ENCODE results near the gene OSTC. TPM values are rescaled to one million over a fixed set of nuclear protein-coding genes. Genes with fewer than 3 reads are reported as not detected.

OSTC gene
- 42.8 TPM for total RNA-seq (ENCODE audit: unreplicated experiment)
- long read RNA-seq, transcript OSTC-201 (4 exons, 1,077 nt) = major isoform, 52 of 54 reads
- long read RNA-seq, partial matches to known transcripts = 0 of 54 reads
- long read RNA-seq, other reads (novel, unspliced or antisense) = 1 of 54 reads

DNA sequence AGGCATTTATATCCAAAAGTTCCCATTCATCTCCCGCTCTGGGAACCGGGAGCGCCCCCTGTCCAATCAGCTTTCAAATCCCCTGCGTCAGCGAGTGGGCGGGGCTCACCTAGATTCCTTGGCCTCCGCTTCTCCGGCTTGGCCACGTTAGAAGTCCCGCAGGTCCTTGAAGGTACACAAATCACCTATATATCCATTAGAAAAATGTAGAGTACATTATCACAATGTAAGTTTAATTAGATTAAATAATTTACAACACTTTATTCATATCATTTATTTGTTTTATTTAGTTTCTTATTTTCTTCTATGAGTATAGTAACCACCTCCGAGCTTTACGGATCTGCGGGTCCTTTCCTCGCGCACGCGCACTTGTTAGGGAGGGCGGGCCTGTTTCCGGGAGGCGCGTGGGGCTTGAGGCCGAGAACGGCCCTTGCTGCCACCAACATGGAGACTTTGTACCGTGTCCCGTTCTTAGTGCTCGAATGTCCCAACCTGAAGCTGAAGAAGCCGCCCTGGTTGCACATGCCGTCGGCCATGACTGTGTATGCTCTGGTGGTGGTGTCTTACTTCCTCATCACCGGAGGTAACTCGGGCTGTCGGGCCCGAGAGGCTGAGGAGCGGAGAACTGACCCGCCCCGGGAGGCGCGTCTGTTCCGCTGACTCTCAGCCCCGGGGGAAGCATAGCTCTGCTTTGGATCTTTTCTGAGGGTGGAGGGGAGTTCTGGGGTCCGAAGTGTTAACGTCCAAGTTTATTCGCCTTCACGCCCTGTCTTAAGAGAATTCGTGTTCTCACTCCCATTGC is at the start of gene OSTC:
OSTC (plus strand) TSS at position 388 of the 802 bp plus-strand sequence; CDS start at position 445, 57 bp downstream.
- Mint-ChIP-seq H3K4me1 (ENCODE audit: low read depth, unreplicated experiment) (peaks cover 4% of the 10 kb centered on the region), H3K36me3 (ENCODE audit: unreplicated experiment) (no peaks in the 10 kb centered on the region), H3K4me3 (ENCODE audit: unreplicated experiment) (peak within 1 kb of the TSS; percentile 94), H3K27me3 (ENCODE audit: unreplicated experiment) (no peaks in the 10 kb centered on the region), H3K27ac (ENCODE audit: unreplicated experiment) (peak within 1 kb of the TSS; percentile 78), H3K9me3 (ENCODE audit: unreplicated experiment) (no peaks in the 10 kb centered on the region)
- peak; percentile 96 for DNase-seq
- TF ChIP-seq, protein P1, sequence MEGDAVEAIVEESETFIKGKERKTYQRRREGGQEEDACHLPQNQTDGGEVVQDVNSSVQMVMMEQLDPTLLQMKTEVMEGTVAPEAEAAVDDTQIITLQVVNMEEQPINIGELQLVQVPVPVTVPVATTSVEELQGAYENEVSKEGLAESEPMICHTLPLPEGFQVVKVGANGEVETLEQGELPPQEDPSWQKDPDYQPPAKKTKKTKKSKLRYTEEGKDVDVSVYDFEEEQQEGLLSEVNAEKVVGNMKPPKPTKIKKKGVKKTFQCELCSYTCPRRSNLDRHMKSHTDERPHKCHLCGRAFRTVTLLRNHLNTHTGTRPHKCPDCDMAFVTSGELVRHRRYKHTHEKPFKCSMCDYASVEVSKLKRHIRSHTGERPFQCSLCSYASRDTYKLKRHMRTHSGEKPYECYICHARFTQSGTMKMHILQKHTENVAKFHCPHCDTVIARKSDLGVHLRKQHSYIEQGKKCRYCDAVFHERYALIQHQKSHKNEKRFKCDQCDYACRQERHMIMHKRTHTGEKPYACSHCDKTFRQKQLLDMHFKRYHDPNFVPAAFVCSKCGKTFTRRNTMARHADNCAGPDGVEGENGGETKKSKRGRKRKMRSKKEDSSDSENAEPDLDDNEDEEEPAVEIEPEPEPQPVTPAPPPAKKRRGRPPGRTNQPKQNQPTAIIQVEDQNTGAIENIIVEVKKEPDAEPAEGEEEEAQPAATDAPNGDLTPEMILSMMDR (IDR thresholded peaks at IDR 0.05; ENCODE audit: partially characterized antibody, unreplicated experiment) = no peak

DNA sequence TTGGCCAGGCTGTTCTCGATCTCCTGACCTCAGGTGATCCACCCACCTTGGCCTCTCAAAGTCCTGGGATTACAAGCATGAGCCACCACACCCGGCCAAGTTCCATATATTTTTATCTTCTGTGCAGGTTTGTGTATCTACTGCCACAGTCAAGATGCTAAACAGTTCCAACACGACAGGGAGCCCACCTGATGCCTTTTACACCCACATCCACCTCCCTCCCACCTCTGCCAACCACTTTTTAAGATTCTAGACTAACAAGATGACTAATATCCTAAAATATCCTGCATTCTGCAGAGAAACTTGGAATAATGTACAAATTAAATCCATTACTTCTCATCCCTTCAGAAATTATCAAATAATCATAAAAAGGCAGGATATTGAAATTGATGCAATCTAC is 49.3 kb upstream of the OSTC start:
- DNase-seq = no peak
- no peaks in the 10 kb centered on the region for H3K4me1 Mint-ChIP-seq (ENCODE audit: low read depth, unreplicated experiment)
- TF ChIP-seq, protein P1 (IDR thresholded peaks at IDR 0.05; ENCODE audit: partially characterized antibody, unreplicated experiment) = no peak
- peaks cover 5% of the 10 kb centered on the region for H3K36me3 Mint-ChIP-seq (ENCODE audit: unreplicated experiment)
- no peaks in the 10 kb centered on the region for H3K9me3 Mint-ChIP-seq (ENCODE audit: unreplicated experiment)
- H3K27ac Mint-ChIP-seq (ENCODE audit: unreplicated experiment) = no peak overlapping the region
- no peak overlapping the region for H3K4me3 Mint-ChIP-seq (ENCODE audit: unreplicated experiment)
- peaks cover 4% of the 10 kb centered on the region for H3K27me3 Mint-ChIP-seq (ENCODE audit: unreplicated experiment)

DNA sequence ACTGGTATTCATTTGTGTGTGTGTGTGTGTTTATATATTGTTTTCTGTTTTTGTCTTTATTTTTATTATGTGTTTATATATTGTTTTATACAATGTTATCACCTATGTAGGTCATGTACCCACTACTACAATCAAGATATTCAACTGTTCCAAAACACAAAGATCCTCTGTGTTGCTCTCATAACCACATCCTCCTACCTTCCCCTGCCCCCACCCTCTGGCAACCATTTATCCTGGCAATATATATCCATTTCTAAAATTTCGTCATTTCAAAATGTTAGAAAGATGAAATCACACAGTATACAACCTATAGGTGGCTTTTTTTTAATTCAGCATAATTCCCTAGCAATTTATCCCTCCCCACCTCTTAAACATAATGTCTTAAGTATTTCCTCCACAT is 48.9 kb upstream of the OSTC start:
- Mint-ChIP-seq H3K27ac (ENCODE audit: unreplicated experiment) (no peak overlapping the region), H3K27me3 (ENCODE audit: unreplicated experiment) (peaks cover 2% of the 10 kb centered on the region), H3K9me3 (ENCODE audit: unreplicated experiment) (no peaks in the 10 kb centered on the region), H3K4me3 (ENCODE audit: unreplicated experiment) (no peak overlapping the region), H3K4me1 (ENCODE audit: low read depth, unreplicated experiment) (no peaks in the 10 kb centered on the region), H3K36me3 (ENCODE audit: unreplicated experiment) (peaks cover 3% of the 10 kb centered on the region)
- DNase-seq = no peak
- TF ChIP-seq, protein P1 (IDR thresholded peaks at IDR 0.05; ENCODE audit: partially characterized antibody, unreplicated experiment) = no peak

DNA sequence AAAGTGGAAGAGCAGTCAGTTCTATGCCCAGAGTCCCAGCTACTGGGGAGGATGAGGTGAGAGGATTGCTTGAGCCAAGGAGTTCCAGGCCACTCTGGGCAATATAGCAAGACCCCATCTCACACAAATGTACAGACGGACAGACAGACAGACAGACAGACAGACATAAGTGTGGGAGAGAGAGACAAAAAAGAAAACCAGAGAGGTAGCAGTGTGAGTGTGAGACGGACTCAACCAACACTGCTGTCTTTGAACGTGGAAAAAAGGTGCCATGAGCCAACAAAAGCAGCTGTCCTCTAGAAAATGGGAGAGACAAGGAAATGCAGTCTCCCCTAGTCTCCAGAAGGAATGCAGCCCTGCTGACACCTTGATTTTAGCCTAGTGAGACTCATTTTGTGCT is 48.2 kb upstream of the OSTC start:
- Mint-ChIP-seq H3K4me1 (ENCODE audit: low read depth, unreplicated experiment) (no peaks in the 10 kb centered on the region), H3K36me3 (ENCODE audit: unreplicated experiment) (peaks cover 5% of the 10 kb centered on the region), H3K4me3 (ENCODE audit: unreplicated experiment) (no peak overlapping the region), H3K27ac (ENCODE audit: unreplicated experiment) (no peak overlapping the region), H3K9me3 (ENCODE audit: unreplicated experiment) (no peaks in the 10 kb centered on the region), H3K27me3 (ENCODE audit: unreplicated experiment) (peaks cover 1% of the 10 kb centered on the region)
- TF ChIP-seq, protein P1 (IDR thresholded peaks at IDR 0.05; ENCODE audit: partially characterized antibody, unreplicated experiment) = no peak
- no peak for DNase-seq

Measured in glutamatergic neuron (in vitro differentiated cells).